HG02938 (cell line): ENCODE measurements around the gene ACTA2.
A peak's percentile ranks its signal among the peaks of the same experiment; 100 is the strongest.

Experiments used
- ATAC-seq: cut with Tn5 transposase; IDR thresholded peaks from one replicate; pipeline ENCODE4 v1.9.1; 2021; ENCODE audit warnings: mild to moderate bottlenecking, moderate library complexity; ENCODE audit not compliant: unreplicated experiment

The ACTA2 gene

GRCh38 chr10:88896372-88896993 lies 56.1 kb downstream of the ACTA2 start:
- ATAC-seq = no peak

- no peak for ATAC-seq
Observed at GRCh38 chr10:88895250-88895649, 57.3 kb downstream of the ACTA2 start.

GRCh38 chr10:88893611-88894010 lies 59.0 kb downstream of the ACTA2 start:
- no peak for ATAC-seq

DNA sequence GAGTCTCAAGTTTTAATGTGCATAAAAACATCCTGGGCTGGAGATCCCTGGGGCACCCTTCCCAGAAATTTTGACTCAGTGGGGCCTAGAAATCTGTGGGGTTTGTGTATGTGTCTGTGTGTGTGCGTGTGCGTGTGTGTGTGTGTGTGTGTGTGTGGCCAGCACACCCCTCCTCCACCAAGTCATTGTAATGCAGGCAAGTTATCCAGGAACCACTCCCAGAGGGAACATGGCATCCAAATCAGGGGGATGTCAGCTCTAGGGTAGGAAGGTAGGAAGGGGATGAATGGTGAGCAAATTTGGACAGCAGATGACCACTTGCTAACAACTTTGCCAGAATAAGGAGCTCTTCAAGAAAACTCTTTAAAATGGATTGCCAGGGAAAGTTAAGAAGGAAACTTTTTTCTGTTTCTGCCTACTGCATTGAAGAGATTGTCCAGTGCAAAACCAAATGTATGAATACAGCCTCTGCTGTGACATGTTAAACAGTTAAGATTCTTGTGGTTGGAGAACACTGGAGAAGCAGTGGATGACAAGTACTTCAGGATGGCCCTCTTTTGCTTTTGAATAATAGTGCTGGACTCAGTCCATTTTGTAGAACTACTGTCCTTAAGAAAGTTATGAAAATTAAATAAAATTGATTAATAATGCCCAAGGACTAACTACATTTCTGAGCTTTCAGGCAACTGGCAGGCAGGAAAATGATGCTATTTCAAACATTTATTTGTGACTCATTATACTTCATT lies 60.2 kb downstream of the ACTA2 start:
- no peak for ATAC-seq

DNA sequence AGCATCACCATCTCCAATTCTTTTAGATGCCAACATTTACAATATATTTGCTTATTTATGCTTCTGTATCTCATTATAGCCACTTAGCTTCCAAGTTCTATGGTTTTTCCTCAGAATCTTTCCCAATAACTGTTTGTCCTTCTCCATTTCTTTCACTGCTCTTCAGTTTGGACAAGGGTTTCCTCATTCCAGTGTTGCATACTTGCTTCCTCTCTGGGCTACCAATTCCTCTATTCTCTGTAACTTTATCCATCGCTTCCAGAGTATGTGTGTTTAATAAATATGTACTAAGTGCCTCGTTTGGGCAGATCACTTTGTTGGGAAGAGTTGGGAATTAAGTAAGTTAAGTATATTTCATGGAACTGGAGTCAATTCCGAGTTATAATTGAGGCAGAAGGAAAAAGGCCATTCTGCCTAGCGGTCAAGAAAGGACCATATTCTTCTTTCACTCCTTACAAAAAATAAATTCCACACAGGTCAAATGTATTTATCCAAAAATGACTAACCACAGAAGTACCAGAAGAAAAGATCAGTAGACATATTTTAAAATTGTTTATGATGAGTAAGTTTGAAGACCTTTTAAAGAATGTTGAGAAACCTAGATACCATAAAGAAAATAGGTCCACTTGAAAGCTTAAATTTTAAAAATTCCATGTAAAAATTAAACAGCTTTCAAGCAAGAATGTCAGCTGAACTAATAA lies 61.7 kb downstream of the ACTA2 start:
- ATAC-seq = no peak

GRCh38 chr10:88889559-88890337 lies 62.8 kb downstream of the ACTA2 start:
- ATAC-seq = peak; percentile 36

- ATAC-seq = no peak
Observed at GRCh38 chr10:88888810-88889445, 63.6 kb downstream of the ACTA2 start.

DNA sequence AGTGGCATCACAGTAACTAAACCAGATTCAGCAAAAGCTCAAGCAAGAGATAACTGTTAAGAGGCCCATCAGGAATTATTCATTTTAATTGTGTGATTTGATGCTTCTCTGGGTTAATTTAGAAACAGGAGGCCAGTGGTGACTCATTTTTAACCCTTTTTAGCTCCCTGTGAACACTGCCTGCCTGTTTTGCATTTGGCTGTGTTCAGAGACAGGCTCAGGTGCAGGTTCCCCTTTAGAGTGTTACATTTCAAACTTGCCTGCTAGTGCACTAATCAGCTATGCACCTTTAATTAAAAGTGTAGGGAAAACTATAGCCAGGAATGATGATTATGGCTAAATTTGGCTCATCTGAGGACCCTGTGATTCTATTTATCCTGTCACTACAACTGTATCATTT lies 66.0 kb downstream of the ACTA2 start:
- ATAC-seq = peak; percentile 53
